SU-DHL-6 (cell line): ENCODE data around the gene KAZN.

Experiments used
- EZH2phosphoT487 ChIP-seq: fragments of 200-600 bp; sonication (generic), shearing (Covaris generic); conservative IDR thresholded peaks from 2 replicates; pipeline ENCODE4 v1.6.1; 2018; ENCODE audit warnings: mild to moderate bottlenecking, antibody characterized with exemption, low read length, moderate library complexity, mixed read lengths
- TF ChIP-seq, protein P1 (sequence below): fragments of 200-600 bp; sonication (generic); IDR thresholded peaks from one replicate; pipeline ENCODE4 v1.5.1; 2017; ENCODE audit warnings: antibody characterized with exemption, mild to moderate bottlenecking, low read length, moderate library complexity; ENCODE audit not compliant: insufficient read depth, poor library complexity, severe bottlenecking

DNA sequence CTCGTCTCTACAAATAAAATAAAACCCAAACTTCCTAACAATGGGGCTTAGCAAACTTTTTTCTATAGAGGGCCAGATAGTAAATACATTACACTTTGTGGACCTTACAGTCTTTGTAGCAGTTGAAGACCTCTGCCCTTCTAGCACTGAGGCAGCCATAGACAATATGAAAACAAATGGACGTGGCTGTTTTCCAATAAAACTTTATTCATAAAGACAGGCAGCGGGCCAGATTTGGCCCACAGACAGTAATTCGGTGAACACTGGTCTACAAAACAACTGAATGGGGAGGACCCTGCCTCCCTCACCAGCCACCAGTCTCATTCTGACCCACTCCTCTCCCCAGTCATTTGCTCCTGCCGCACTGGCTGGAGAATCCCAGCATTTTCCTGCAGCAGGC is 162.3 kb downstream of the KAZN start:
- TF ChIP-seq, protein P1, sequence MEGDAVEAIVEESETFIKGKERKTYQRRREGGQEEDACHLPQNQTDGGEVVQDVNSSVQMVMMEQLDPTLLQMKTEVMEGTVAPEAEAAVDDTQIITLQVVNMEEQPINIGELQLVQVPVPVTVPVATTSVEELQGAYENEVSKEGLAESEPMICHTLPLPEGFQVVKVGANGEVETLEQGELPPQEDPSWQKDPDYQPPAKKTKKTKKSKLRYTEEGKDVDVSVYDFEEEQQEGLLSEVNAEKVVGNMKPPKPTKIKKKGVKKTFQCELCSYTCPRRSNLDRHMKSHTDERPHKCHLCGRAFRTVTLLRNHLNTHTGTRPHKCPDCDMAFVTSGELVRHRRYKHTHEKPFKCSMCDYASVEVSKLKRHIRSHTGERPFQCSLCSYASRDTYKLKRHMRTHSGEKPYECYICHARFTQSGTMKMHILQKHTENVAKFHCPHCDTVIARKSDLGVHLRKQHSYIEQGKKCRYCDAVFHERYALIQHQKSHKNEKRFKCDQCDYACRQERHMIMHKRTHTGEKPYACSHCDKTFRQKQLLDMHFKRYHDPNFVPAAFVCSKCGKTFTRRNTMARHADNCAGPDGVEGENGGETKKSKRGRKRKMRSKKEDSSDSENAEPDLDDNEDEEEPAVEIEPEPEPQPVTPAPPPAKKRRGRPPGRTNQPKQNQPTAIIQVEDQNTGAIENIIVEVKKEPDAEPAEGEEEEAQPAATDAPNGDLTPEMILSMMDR: no peak
- TF ChIP-seq EZH2phosphoT487: no peak
